ENCODE measurements around the gene JADE1. TPM values are rescaled to one million over a fixed set of nuclear protein-coding genes. Genes with fewer than 3 reads are reported as not detected.
A peak's percentile ranks its signal among the peaks of the same experiment; 100 is the strongest.

The JADE1 gene
- total RNA-seq, 1 experiment from 2014 or later = 39.3 TPM

DNA sequence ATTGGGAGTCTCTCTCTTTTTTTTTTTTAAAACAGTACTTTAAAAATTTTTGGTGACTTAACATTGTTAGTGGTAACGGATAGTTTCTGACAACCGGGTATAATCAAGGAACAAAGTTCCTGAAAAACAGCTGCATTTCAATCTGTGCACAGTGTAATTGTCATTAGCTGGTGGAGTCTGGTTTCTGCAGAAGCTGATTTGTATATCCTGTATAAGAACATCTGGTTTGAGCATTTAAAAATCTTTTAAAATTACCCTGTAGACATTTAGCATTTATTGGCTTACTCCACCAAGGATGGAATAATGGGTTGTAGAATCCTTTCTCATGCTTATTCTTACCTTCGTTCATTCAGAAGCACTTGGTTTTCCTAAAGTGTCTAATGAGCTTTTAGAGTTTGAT lies 11.2 kb downstream of the JADE1 start:
- TF ChIP-seq, protein P1, sequence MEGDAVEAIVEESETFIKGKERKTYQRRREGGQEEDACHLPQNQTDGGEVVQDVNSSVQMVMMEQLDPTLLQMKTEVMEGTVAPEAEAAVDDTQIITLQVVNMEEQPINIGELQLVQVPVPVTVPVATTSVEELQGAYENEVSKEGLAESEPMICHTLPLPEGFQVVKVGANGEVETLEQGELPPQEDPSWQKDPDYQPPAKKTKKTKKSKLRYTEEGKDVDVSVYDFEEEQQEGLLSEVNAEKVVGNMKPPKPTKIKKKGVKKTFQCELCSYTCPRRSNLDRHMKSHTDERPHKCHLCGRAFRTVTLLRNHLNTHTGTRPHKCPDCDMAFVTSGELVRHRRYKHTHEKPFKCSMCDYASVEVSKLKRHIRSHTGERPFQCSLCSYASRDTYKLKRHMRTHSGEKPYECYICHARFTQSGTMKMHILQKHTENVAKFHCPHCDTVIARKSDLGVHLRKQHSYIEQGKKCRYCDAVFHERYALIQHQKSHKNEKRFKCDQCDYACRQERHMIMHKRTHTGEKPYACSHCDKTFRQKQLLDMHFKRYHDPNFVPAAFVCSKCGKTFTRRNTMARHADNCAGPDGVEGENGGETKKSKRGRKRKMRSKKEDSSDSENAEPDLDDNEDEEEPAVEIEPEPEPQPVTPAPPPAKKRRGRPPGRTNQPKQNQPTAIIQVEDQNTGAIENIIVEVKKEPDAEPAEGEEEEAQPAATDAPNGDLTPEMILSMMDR (conservative IDR thresholded peaks at IDR 0.05; ENCODE audit: low read depth, low read length) = no peak
- no peak for TF ChIP-seq EZH2 (IDR thresholded peaks at IDR 0.05; ENCODE audit: borderline replicate concordance, low read depth, low read length, poor library complexity, severe bottlenecking)
- H3K27me3 ChIP-seq (replicated peaks; ENCODE audit: insufficient read depth, low read depth, low read length, poor library complexity) = no peaks in the 10 kb centered on the region
- no peak overlapping the region for H3K27ac ChIP-seq (ENCODE audit: low read depth, low read length, poor library complexity, severe bottlenecking)
- H3K4me1 ChIP-seq (ENCODE audit: insufficient read depth, low read length, poor library complexity, severe bottlenecking) = peaks cover 17% of the 10 kb centered on the region
- ChIA-PET POLR2A (ENCODE audit: low non-redundant PET) (no interaction called here), CTCF (no interaction called here)
- H3K4me3 ChIP-seq (ENCODE audit: low read depth, low read length, poor library complexity, severe bottlenecking) = no peak overlapping the region
- intact Hi-C loops (cut with micrococcal nuclease; ENCODE audit: unreplicated experiment) = no loop called here
- no TSS peak for BruUV-seq (replicated peaks)
- peaks cover 11% of the 10 kb centered on the region for H3K36me3 ChIP-seq (ENCODE audit: insufficient read depth, low read length, poor library complexity, severe bottlenecking)
- DNase-seq (ENCODE audit: low spot score) = no peak
- no peaks in the 10 kb centered on the region for H3K9me3 ChIP-seq (ENCODE audit: low read depth, low read length, poor library complexity, severe bottlenecking)

DNA sequence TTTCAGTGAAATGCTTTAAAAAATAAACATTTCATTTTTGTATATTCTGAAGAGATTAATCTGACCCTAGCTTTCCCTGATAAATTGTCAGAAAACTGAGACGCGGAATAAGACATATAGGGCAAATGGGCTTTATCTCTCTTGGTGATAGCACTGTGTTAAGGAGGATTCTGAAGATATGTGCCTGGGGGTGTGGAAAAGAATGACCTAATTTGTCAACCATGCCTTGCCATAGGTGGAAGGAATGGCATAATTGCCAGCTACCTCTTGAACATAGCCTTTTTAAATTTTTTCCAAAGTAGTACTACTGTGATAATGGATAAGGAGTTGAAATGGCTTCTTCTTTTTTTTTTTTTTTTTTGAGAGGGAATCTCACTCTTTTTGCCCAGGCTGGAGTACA lies 11.7 kb downstream of the JADE1 start:
- intact Hi-C loops (cut with micrococcal nuclease; ENCODE audit: unreplicated experiment) = no loop called here
- TF ChIP-seq EZH2 (IDR thresholded peaks at IDR 0.05; ENCODE audit: borderline replicate concordance, low read depth, low read length, poor library complexity, severe bottlenecking) = no peak
- TF ChIP-seq, protein P1 (conservative IDR thresholded peaks at IDR 0.05; ENCODE audit: low read depth, low read length) = no peak
- no peak overlapping the region for H3K4me3 ChIP-seq (ENCODE audit: low read depth, low read length, poor library complexity, severe bottlenecking)
- no peaks in the 10 kb centered on the region for H3K9me3 ChIP-seq (ENCODE audit: low read depth, low read length, poor library complexity, severe bottlenecking)
- H3K4me1 ChIP-seq (ENCODE audit: insufficient read depth, low read length, poor library complexity, severe bottlenecking) = peaks cover 17% of the 10 kb centered on the region
- BruUV-seq (replicated peaks) = no TSS peak
- H3K36me3 ChIP-seq (ENCODE audit: insufficient read depth, low read length, poor library complexity, severe bottlenecking) = peaks cover 10% of the 10 kb centered on the region
- no peak for DNase-seq (ENCODE audit: low spot score)
- no peaks in the 10 kb centered on the region for H3K27me3 ChIP-seq (replicated peaks; ENCODE audit: insufficient read depth, low read depth, low read length, poor library complexity)
- H3K27ac ChIP-seq (ENCODE audit: low read depth, low read length, poor library complexity, severe bottlenecking) = no peak overlapping the region
- POLR2A ChIA-PET (ENCODE audit: low non-redundant PET) = no interaction called here
- CTCF ChIA-PET = no interaction called here

DNA sequence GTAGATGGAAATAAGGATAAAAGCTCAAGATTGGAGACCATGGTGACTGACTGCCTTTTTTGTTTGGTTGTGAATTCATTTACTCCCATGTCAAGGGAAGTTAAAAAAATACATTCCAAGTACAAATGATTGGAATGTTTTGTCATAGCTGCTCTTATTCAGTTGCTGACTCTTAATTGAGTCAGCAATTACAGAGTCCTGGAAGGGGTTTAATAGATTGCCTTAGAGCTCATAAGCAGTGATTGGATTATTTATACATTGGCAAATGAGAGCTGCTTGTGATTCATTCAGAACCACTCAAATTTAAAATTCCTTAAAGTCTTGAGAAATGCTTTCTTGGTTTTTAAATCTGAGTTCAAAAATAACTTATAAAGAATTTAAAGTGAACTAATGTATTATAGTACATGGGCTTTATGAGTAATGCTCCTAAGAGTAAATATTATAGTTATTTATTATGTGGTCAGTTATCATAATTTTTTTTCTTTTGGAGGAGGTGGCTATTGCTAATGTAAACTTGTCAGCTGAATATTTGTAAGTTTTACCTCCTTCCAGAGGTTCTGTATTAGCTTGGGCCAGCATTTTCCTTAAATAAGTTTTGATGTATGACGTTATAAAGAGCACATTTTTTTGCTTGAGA lies 13.6 kb downstream of the JADE1 start:
- CTCF ChIA-PET = no interaction called here
- Histone ChIP-seq H3K9me3 (ENCODE audit: low read depth, low read length, poor library complexity, severe bottlenecking) (no peaks in the 10 kb centered on the region), H3K27me3 (replicated peaks; ENCODE audit: insufficient read depth, low read depth, low read length, poor library complexity) (no peaks in the 10 kb centered on the region), H3K36me3 (ENCODE audit: insufficient read depth, low read length, poor library complexity, severe bottlenecking) (no peaks in the 10 kb centered on the region), H3K4me3 (ENCODE audit: low read depth, low read length, poor library complexity, severe bottlenecking) (no peak overlapping the region), H3K27ac (ENCODE audit: low read depth, low read length, poor library complexity, severe bottlenecking) (no peak overlapping the region), H3K4me1 (ENCODE audit: insufficient read depth, low read length, poor library complexity, severe bottlenecking) (peaks cover 25% of the 10 kb centered on the region)
- POLR2A ChIA-PET (ENCODE audit: low non-redundant PET) = no interaction called here
- DNase-seq (ENCODE audit: low spot score) = peak; percentile 51
- TF ChIP-seq, protein P1 (conservative IDR thresholded peaks at IDR 0.05; ENCODE audit: low read depth, low read length) = no peak
- TF ChIP-seq EZH2 (IDR thresholded peaks at IDR 0.05; ENCODE audit: borderline replicate concordance, low read depth, low read length, poor library complexity, severe bottlenecking) = no peak
- no TSS peak for BruUV-seq (replicated peaks)
- intact Hi-C loops (cut with micrococcal nuclease; ENCODE audit: unreplicated experiment) = no loop called here

All from A673 (cell line).